ENCODE measurements around the gene SERINC5. TPM values are rescaled to one million over a fixed set of nuclear protein-coding genes. Genes with fewer than 3 reads are reported as not detected.
"Not testable (repeated sequence)": the region's sequence is repeated elsewhere in the genome, so short reads cannot be mapped to it uniquely, and the experiment has no call there.

The SERINC5 gene
- total RNA-seq, 1 experiment from 2014 or later, result 43.3 TPM

- in situ Hi-C loops (cut with HindIII; ENCODE audit: low pct_unique_long_range_greater_than_20kb, low sequenced_read_pairs), result no loop called here
- no peak for DNase-seq (ENCODE audit: low read depth, low spot score)
Observed at GRCh38 chr5:80190960-80191359, 64.9 kb downstream of the SERINC5 start.

- in situ Hi-C loops (cut with HindIII; ENCODE audit: low pct_unique_long_range_greater_than_20kb, low sequenced_read_pairs), result no loop called here
- no peak for DNase-seq (ENCODE audit: low read depth, low spot score)
Observed at GRCh38 chr5:80189701-80190100, 66.1 kb downstream of the SERINC5 start.

- no peak for DNase-seq (ENCODE audit: low read depth, low spot score)
- in situ Hi-C loops (cut with HindIII; ENCODE audit: low pct_unique_long_range_greater_than_20kb, low sequenced_read_pairs), result no loop called here
Observed at GRCh38 chr5:80189201-80189600, 66.6 kb downstream of the SERINC5 start.

DNA sequence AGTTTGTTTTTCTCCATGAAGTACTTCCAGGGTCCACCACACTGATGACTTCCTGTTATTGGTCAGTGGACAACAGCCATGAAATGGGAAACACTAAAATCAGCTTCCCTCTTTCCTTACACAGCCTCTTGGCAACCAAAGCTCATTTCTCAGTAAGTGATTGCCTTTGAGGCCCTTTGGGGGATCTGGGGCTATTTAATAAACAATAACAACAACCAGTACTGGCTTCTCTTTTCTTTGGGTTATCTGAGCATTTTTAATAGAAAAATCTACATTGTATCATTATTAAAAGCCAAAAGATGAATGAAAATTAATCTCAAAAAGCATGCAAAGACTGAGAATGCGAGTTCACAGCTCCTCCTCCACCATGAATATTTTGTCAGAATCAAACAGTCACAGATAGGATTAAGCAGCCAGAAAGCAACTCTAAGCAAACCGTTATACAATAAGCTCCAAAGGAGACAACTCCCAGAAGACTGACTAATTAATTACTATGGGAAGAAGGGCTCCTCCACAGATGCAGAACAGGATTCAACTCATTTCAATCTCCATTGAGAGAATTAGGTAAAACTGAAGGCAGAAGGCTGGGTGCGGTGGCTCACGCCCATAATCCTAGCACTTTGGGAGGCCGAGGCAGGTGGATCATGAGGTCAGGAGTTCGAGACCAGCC lies 68.3 kb downstream of the SERINC5 start:
- in situ Hi-C loops (cut with HindIII; ENCODE audit: low pct_unique_long_range_greater_than_20kb, low sequenced_read_pairs), result no loop called here

DNA sequence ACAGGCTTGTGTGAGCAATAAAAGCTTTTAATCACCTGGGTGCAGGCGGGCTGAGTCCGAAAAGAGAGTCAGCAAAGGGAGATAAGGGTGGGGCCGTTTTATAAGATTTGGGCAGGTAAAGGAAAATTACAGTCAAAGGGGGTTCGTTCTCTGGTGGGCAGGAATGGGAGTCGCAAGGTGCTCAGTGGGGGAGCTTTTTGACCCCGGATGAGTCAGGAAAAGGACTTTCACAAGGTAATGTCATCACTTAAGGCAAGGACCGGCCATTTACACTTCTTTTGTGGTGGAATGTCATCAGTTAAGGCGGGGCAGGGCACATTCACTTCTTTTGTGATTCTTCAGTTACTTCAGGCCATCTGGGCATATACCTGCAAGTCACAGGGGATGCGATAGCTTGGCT lies 70.3 kb downstream of the SERINC5 start:
- in situ Hi-C loops (cut with HindIII; ENCODE audit: low pct_unique_long_range_greater_than_20kb, low sequenced_read_pairs); DNase-seq (ENCODE audit: low read depth, low spot score): not testable (repeated sequence)

More for the DNA sequence above, 68.3 kb downstream of the SERINC5 start:
- no peak for DNase-seq (ENCODE audit: low read depth, low spot score)

DNA sequence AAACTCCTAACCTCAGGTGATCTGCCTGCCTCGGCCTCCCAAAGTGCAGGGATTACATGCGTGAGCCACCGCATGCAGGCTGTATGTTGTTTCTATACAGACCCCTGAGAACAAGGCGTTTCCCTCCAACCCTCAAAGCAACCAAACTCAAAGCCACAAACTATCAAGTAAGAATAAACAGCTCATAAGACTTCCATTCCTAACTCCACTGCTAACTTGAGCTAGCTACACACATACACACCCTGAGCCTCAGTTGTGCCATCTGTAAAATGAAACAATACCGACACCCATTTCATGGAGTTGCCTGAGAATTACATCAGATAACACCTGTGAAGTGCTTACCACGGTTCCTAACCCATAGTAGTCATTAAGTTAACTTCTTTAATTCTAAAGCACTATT lies 70.8 kb downstream of the SERINC5 start:
- in situ Hi-C loops (cut with HindIII; ENCODE audit: low pct_unique_long_range_greater_than_20kb, low sequenced_read_pairs), result no loop called here
- DNase-seq (ENCODE audit: low read depth, low spot score), result no peak

GRCh38 chr5:80184235-80185023 lies 71.4 kb downstream of the SERINC5 start:
- in situ Hi-C loops (cut with HindIII; ENCODE audit: low pct_unique_long_range_greater_than_20kb, low sequenced_read_pairs), result no loop called here
- no peak for DNase-seq (ENCODE audit: low read depth, low spot score)

DNA sequence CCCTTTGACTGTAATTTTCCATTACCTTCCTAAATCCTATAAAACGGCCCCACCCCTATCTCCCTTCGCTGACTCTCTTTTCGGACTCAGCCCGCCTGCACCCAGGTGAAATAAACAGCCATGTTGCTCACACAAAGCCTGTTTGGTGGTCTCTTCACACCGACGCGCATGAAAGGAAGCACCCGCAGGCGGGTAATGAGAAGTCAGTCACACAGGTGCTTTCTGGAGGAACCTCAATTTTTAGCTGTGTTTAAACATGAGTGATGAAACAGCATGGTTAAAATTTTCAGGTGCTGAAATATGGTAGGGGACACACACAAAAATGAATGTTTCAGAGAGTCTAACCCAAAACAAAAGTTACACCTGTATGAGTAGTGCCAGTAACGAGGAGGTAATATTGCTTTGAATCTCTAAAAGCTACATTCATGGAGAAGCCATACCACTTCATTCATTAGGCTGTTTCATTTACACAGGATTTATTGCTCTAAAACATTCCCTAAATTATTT lies 72.1 kb downstream of the SERINC5 start:
- DNase-seq (ENCODE audit: low read depth, low spot score); in situ Hi-C loops (cut with HindIII; ENCODE audit: low pct_unique_long_range_greater_than_20kb, low sequenced_read_pairs): not testable (repeated sequence)

GRCh38 chr5:80182809-80183580 lies 72.9 kb downstream of the SERINC5 start:
- in situ Hi-C loops (cut with HindIII; ENCODE audit: low pct_unique_long_range_greater_than_20kb, low sequenced_read_pairs), result no loop called here
- peak; percentile 17 for DNase-seq (ENCODE audit: low read depth, low spot score)

DNA sequence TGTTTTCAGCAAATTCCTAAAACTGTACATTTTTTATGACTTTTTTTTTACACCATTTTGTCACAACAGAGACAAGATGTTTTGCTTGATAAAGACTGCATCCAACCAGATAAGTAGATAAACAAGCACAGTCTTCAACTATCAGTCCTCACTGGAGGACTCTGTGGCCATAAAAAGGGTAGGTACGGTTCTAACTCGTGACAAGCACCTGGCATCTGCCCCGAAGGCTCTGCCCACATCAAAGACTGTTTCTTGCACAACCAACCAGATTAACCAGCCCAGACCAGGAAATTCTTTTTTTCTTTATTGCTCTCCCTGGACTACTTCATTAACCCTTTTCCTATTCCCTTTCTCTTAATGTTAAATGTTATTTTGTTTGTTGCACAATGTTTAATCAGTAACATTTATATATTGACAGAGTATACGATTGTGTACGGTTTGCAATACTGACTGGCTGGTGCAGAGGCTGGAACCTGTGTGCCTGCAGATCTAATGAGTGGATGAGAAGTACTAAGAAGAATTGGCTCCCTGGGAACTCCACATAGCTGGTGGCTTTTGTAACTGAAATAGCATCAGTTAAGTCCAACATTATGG lies 74.1 kb downstream of the SERINC5 start:
- DNase-seq (ENCODE audit: low read depth, low spot score), result peak; percentile 62

DNA sequence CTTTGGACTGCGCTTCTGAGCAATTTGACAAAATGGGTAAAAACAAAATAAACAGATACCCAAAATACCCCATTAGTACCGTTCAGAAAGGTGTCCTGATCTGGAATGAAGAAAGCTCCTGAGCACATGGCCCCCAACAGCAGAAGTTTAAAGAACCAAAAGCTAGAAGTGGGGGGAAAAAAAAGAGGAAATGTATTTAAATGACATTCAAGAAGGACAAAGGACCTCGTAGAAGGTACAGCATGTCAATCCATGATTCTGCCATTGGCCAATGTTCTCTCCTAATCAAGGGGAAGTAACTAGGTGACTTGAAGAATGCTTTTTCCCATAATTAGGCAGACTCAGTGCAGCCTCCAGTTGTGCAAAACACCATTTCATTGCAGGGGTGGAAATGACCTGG lies 78.6 kb downstream of the SERINC5 start:
- DNase-seq (ENCODE audit: low read depth, low spot score), result no peak
- in situ Hi-C loops (cut with HindIII; ENCODE audit: low pct_unique_long_range_greater_than_20kb, low sequenced_read_pairs), result no loop called here

More for the DNA sequence above, 74.1 kb downstream of the SERINC5 start:
- in situ Hi-C loops (cut with HindIII; ENCODE audit: low pct_unique_long_range_greater_than_20kb, low sequenced_read_pairs), result no loop called here

DNA sequence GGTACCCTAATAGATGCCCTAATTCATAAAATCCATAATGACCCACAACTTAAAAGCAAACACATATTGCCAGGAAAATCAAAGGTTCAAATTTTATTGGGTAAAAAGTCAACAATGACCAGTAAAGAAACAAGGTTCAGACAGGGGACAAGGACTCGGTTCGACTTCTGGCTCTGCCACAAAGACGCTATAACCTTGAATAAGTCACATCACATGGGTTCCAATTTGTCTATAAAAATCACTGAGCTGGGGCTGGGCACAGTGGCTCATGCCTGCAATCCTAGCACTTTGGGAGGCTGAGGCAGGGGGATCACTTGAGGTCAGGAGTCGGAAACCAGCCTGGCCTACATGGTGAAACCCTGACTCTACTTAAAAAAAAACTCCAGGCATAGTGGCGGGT lies 80.5 kb downstream of the SERINC5 start:
- DNase-seq (ENCODE audit: low read depth, low spot score), result no peak
- in situ Hi-C loops (cut with HindIII; ENCODE audit: low pct_unique_long_range_greater_than_20kb, low sequenced_read_pairs), result no loop called here

- no peak for DNase-seq (ENCODE audit: low read depth, low spot score)
- in situ Hi-C loops (cut with HindIII; ENCODE audit: low pct_unique_long_range_greater_than_20kb, low sequenced_read_pairs), result no loop called here
Observed at GRCh38 chr5:80174790-80175189, 81.1 kb downstream of the SERINC5 start.

GRCh38 chr5:80172067-80172695 lies 83.7 kb downstream of the SERINC5 start:
- peak; percentile 84 for DNase-seq (ENCODE audit: low read depth, low spot score)
- in situ Hi-C loops (cut with HindIII; ENCODE audit: low pct_unique_long_range_greater_than_20kb, low sequenced_read_pairs), result no loop called here

DNA sequence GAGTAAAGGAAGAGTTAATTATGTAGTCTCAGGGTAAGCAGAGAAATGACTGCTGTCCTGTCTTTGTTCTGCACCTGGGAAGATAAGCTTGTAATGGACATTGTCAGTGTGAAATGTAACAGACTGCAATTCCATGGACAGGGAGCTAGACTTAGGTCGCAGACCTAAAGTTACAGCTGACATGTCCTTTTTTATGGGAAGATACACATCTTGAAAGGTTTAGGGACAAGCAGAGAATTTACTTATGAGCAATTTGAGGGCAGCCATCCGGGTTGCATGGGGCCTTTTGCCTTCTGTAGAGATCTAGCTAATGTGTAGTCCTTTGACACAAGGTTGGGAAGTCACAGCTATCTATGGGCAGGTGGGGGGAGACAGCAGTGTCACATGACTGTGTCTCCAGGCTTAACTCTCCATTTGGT lies 85.7 kb downstream of the SERINC5 start:
- in situ Hi-C loops (cut with HindIII; ENCODE audit: low pct_unique_long_range_greater_than_20kb, low sequenced_read_pairs), result no loop called here
- no peak for DNase-seq (ENCODE audit: low read depth, low spot score)

DNA sequence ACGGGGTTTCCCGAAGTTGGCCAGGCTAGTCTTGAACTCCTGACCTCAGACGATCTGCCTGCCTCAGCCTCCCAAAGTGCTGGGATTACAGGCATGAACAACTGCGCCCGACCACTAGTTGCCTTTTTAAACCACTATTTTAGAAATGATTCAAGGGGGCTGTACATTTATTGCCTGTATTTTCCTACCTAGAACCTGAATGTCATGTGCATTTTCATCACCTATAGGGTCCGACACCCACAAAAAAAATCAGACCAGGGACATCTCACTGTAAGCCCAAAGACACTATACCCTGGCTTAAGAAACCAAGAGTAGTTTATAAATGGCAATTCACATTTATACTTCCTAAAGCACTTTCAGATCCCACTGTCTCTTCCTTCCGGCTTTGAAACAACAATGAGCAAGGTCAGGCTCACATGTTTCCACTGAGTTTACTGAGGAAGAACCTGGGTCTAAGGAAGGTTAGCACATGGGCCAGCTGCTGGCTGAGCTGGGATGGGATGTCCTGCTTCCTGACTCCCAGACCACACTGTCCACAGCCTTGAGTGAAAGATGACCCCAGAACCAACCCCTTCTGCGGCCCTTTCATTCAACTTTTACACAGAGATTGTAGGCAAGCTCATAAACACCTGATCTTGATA lies 87.3 kb downstream of the SERINC5 start:
- in situ Hi-C loops (cut with HindIII; ENCODE audit: low pct_unique_long_range_greater_than_20kb, low sequenced_read_pairs), result no loop called here
- DNase-seq (ENCODE audit: low read depth, low spot score), result no peak

GRCh38 chr5:80165452-80165851 lies 90.4 kb downstream of the SERINC5 start:
- in situ Hi-C loops (cut with HindIII; ENCODE audit: low pct_unique_long_range_greater_than_20kb, low sequenced_read_pairs), result no loop called here
- no peak for DNase-seq (ENCODE audit: low read depth, low spot score)

Measured in SK-MEL-5 (cell line).